Small intestine (tissue), 7 donors: Measurements from ENCODE around the gene FLT3LG. TPM values are rescaled to one million over a fixed set of nuclear protein-coding genes. Genes with fewer than 3 reads are reported as not detected.

Source experiments
- DNase-seq, 2 donors: peaks; one replicate each; pipeline versions ENCODE4 v3.0.0 to v3.0.0-alpha.2; 2013
- FAIRE-seq: peaks from 2 replicates; lab custom pipeline; 2012; peaks lifted over from hg19 to GRCh38; lab: Jason Lieb, UNC
- H3K27ac ChIP-seq, 3 donors: one replicate each; pipeline ENCODE4 v1.5.1; 2013; ENCODE audit warnings: low read length in 2 of 3, mild to moderate bottlenecking in 2 of 3, control low read depth in 1 of 3, inconsistent platforms in 1 of 3, low read depth in 1 of 3, moderate library complexity in 1 of 3
- H3K27me3 ChIP-seq, 3 donors: one replicate each; pipeline ENCODE4 v1.6.1; 2013; ENCODE audit warnings: low read length in 3 of 3, inconsistent platforms in 1 of 3; ENCODE audit not compliant: control insufficient read depth in 3 of 3, insufficient read depth in 3 of 3
- H3K36me3 ChIP-seq, 3 donors: one replicate each; pipeline ENCODE4 v1.6.1; 2013; ENCODE audit warnings: low read length in 3 of 3, inconsistent platforms in 1 of 3, low read depth in 1 of 3, mild to moderate bottlenecking in 1 of 3, moderate library complexity in 1 of 3; ENCODE audit not compliant: control insufficient read depth in 3 of 3, insufficient read depth in 2 of 3
- H3K4me1 ChIP-seq, 3 donors: one replicate each; pipeline ENCODE4 v1.6.1; 2013; ENCODE audit warnings: low read length in 2 of 3, inconsistent platforms in 1 of 3, low read depth in 1 of 3, mild to moderate bottlenecking in 1 of 3, moderate library complexity in 1 of 3; ENCODE audit not compliant: control insufficient read depth in 3 of 3, insufficient read depth in 2 of 3
- H3K4me3 ChIP-seq, 3 donors: one replicate each; pipeline ENCODE4 v1.5.1; 2013; ENCODE audit warnings: low read length in 3 of 3, control low read depth in 1 of 3, inconsistent platforms in 1 of 3, low read depth in 1 of 3, mild to moderate bottlenecking in 1 of 3, moderate library complexity in 1 of 3
- H3K9me3 ChIP-seq, 2 donors: one replicate each; pipeline ENCODE4 v1.6.1; 2013; ENCODE audit warnings: low read depth in 1 of 2, low read length in 1 of 2; ENCODE audit not compliant: control insufficient read depth in 2 of 2, insufficient read depth in 1 of 2
- WGBS, 3 donors: extraction: QIAGEN DNeasy Blood & Tissue Kit; methylation state at CpG; one replicate each; pipeline ENCODE4 v1.1.7; 2013; 5-methylcytosine and 5-hydroxymethylcytosine counted together
- polyA plus RNA-seq, 4 donors: library from polyadenylated mRNA; stranded (reverse) in 3 of 4; unstranded in 1 of 4; fragments of 200-250 nt in 3 of 4; fragments of 120-200 nt in 1 of 4; gene quantifications; one replicate each; pipeline versions ENCODE4 v1.2.1 to v1.2.3, GENCODE V29; 2013
- donor health status: healthy with polysubstance abuse.
- donor health status: control.
- donor health status: control.
- donor health status: Bipolar disorder and iron deficiency.
- donor health status: healthy.

FLT3LG gene
- polyA plus RNA-seq, 4 donors: 4.9 to 10.0 (median 8.2) TPM

DNA sequence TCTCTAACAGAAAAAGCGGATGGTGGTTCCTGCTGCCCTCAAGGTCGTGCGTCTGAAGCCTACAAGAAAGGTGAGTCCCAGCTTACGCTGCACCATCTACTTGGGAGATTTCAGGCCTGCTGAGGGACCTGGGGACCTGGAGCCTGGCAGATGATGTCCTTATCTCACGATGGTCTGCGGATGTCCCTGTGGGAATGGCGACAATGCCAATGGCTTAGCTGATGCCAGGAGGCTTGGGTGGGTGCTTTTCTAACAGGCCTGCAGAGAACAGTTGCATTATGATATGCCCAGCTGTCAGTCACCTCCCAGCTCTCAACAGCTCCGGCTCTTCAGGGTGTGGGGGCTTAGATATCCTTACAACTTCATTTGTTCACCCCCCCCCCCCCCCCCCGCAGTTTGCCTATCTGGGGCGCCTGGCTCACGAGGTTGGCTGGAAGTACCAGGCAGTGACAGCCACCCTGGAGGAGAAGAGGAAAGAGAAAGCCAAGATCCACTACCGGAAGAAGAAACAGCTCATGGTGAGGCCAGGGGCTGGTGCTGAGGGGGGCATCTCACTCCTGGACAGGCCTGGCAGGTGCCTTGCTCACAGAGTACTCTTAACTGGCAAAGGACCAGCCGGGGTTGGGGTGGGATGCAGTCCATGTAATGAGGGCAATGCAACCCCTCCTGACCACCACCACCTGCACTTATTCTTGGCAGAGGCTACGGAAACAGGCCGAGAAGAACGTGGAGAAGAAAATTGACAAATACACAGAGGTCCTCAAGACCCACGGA lies 17.2 kb downstream of the FLT3LG start:
- H3K9me3 ChIP-seq: no peaks in the 10 kb centered on the region
- no peak overlapping the region for H3K4me3 ChIP-seq
- peak overlapping the region; percentile 12 to 98 (median 73) for H3K27ac ChIP-seq
- no peaks in the 10 kb centered on the region for H3K27me3 ChIP-seq
- 31 to 61% (median 37%) methylated on average over 14 to 17 of the region's 17 CpGs for WGBS, 3 donors
- H3K4me1 ChIP-seq: peaks cover 0 to 44% (median 0%) of the 10 kb centered on the region in 3 donors
- peak in 1 of 2 donors; percentile 27 for DNase-seq
- no peak for FAIRE-seq
- H3K36me3 ChIP-seq: peaks cover 12 to 59% (median 16%) of the 10 kb centered on the region in 3 donors

DNA sequence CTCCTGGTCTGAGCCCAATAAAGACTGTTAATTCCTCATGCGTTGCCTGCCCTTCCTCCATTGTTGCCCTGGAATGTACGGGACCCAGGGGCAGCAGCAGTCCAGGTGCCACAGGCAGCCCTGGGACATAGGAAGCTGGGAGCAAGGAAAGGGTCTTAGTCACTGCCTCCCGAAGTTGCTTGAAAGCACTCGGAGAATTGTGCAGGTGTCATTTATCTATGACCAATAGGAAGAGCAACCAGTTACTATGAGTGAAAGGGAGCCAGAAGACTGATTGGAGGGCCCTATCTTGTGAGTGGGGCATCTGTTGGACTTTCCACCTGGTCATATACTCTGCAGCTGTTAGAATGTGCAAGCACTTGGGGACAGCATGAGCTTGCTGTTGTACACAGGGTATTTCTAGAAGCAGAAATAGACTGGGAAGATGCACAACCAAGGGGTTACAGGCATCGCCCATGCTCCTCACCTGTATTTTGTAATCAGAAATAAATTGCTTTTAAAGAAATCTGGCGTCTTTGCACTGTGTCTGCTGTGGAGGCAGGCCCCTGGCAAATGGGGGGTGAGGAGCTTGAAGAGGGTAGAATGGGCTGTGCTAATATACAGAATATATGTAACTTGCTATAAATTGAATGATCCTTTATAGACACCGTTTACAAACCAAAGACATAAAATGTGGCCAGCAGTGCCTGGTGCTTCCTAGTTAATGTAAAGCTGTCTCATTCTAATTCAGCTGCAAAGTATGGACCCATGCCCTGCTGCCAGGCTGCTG lies 18.0 kb downstream of the FLT3LG start:
- WGBS, 3 donors: 21 to 49% (median 35%) methylated on average over 6 to 7 of the region's 7 CpGs
- Histone ChIP-seq H3K4me1 (peaks cover 0 to 40% (median 0%) of the 10 kb centered on the region in 3 donors), H3K36me3 (peaks cover 12 to 55% (median 16%) of the 10 kb centered on the region in 3 donors), H3K4me3 (no peak overlapping the region), H3K27ac (peak overlapping the region in 2 of 3 donors; percentile 51 to 73), H3K27me3 (no peaks in the 10 kb centered on the region), H3K9me3 (no peaks in the 10 kb centered on the region)
- FAIRE-seq (no peak), DNase-seq (peak; percentile 82 to 85)

GRCh38 chr19:49492573-49493405 lies 18.8 kb downstream of the FLT3LG start:
- H3K27ac ChIP-seq: peak overlapping the region in 2 of 3 donors; percentile 6 to 13
- WGBS, 3 donors: 40 to 51% (median 43%) methylated on average over 12 of the region's 12 CpGs

DNA sequence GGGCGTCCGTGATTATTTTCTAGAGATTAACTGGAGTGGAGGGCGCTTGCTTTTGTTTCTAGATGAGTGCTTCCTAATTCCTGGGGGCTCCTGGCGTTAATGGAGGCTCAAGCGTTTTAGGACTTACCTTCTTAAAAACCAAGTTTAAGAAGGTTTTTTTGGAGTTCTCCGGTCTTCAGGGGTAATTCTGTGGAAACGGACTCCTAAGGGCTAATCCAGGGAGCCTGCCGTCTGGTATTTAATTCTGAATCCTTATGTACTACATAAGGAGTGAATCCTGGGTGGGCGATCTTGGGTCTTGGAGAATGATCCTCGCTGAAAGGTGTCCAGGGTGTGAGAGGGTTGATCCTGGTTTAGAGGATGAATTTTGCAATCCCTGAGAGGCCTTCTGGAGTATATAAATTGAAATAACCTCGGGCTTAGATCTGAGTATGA lies 22.6 kb downstream of the FLT3LG start:
- Histone ChIP-seq H3K4me1 (peaks cover 5 to 54% (median 13%) of the 10 kb centered on the region in 3 donors), H3K27me3 (no peaks in the 10 kb centered on the region), H3K36me3 (peaks cover 15 to 51% (median 17%) of the 10 kb centered on the region in 3 donors), H3K9me3 (no peaks in the 10 kb centered on the region), H3K27ac (peak overlapping the region; percentile 61 to 94 (median 92)), H3K4me3 (peak overlapping the region; percentile 82 to 91 (median 87))
- 0 to 1% (median 0%) methylated on average over 11 of the region's 11 CpGs for WGBS, 3 donors
- FAIRE-seq (no peak), DNase-seq (no peak)

More at GRCh38 chr19:49492573-49493405, 18.8 kb downstream of the FLT3LG start:
- DNase-seq: peak in 1 of 2 donors; percentile 29
- Histone ChIP-seq H3K4me3 (no peak overlapping the region), H3K4me1 (peaks cover 3 to 43% (median 4%) of the 10 kb centered on the region in 3 donors), H3K36me3 (peaks cover 16 to 61% (median 18%) of the 10 kb centered on the region in 3 donors), H3K27me3 (no peaks in the 10 kb centered on the region), H3K9me3 (no peaks in the 10 kb centered on the region)
- FAIRE-seq: no peak

GRCh38 chr19:49497047-49497788 lies 23.2 kb downstream of the FLT3LG start:
- H3K4me3 ChIP-seq: peak overlapping the region; percentile 82 to 91 (median 87)
- peak; percentile 80 to 88 for DNase-seq
- 2 to 16% (median 5%) methylated on average over 22 of the region's 22 CpGs for WGBS, 3 donors
- no peak for FAIRE-seq
- peaks cover 11 to 45% (median 17%) of the 10 kb centered on the region in 3 donors for H3K36me3 ChIP-seq
- H3K27ac ChIP-seq: peak overlapping the region; percentile 61 to 94 (median 92)
- no peaks in the 10 kb centered on the region for H3K27me3 ChIP-seq
- peaks cover 5 to 52% (median 13%) of the 10 kb centered on the region in 3 donors for H3K4me1 ChIP-seq
- H3K9me3 ChIP-seq: no peaks in the 10 kb centered on the region

- WGBS, 3 donors: 55 to 73% (median 56%) methylated on average over 12 of the region's 12 CpGs
- peak overlapping the region in 2 of 3 donors; percentile 82 to 87 for H3K4me3 ChIP-seq
Observed at GRCh38 chr19:49497789-49498103, 23.7 kb downstream of the FLT3LG start.

DNA sequence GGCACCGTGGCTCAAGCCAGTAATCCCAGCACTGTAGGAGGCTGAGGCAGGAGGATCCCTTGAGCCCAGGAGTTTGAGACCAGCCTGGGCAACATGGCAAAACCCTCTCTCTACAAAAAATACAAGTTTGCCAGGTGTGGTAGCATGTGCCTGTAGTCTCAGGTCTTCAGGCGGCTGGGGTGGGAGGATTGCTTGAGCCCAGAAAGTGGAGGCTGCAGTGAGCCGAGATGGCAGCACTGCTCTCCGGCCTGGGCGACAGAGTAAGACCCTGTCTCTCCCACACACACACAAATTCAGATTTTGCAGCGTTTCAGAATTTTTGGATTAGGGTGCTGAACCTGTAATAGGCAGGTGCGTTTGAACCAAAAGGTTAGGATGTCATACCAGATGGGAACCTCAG lies 24.5 kb downstream of the FLT3LG start:
- Histone ChIP-seq H3K4me3 (no peak overlapping the region), H3K36me3 (peaks cover 9 to 37% (median 17%) of the 10 kb centered on the region in 3 donors), H3K27ac (peak overlapping the region in 1 of 3 donors; percentile 92), H3K4me1 (peaks cover 5 to 55% (median 13%) of the 10 kb centered on the region in 3 donors), H3K27me3 (no peaks in the 10 kb centered on the region), H3K9me3 (no peaks in the 10 kb centered on the region)
- DNase-seq: no peak
- no peak for FAIRE-seq
- WGBS, 3 donors: 24 to 60% (median 39%) methylated on average over 7 of the region's 7 CpGs

More at GRCh38 chr19:49497789-49498103, 23.7 kb downstream of the FLT3LG start:
- FAIRE-seq (no peak), DNase-seq (no peak)
- H3K27ac ChIP-seq: peak overlapping the region in 2 of 3 donors; percentile 5 to 61
- peaks cover 5 to 51% (median 13%) of the 10 kb centered on the region in 3 donors for H3K4me1 ChIP-seq
- H3K9me3 ChIP-seq: no peaks in the 10 kb centered on the region
- peaks cover 11 to 41% (median 17%) of the 10 kb centered on the region in 3 donors for H3K36me3 ChIP-seq
- H3K27me3 ChIP-seq: no peaks in the 10 kb centered on the region
